ENCODE results near the gene MRPL11. TPM values are rescaled to one million over a fixed set of nuclear protein-coding genes. Genes with fewer than 3 reads are reported as not detected.
A peak's percentile ranks its signal among the peaks of the same experiment; 100 is the strongest.

The MRPL11 gene
- total RNA-seq (2014; rRNA removed; shearing (Covaris generic)) (139 and 234 TPM in 2 replicates), polyA plus RNA-seq (2016; fragmentation: Nextera tagmentation; extraction: Ambion mirVana) (236 and 237 TPM in 2 replicates)
- long read RNA-seq, transcript MRPL11-201 (5 exons, 1,605 nt) = major isoform, 82 of 110 reads
- long read RNA-seq, transcript MRPL11-203 (5 exons, 1,527 nt) = minor isoform, 16 of 110 reads
- long read RNA-seq, partial matches to known transcripts = 1 of 110 reads
- long read RNA-seq, other reads (novel, unspliced or antisense) = 10 of 110 reads

- Mint-ChIP-seq H3K36me3 (ENCODE audit: low read depth) (peaks cover 60% of the 10 kb centered on the region), H3K27ac (peak within 1 kb of the TSS; percentile 100), H3K4me1 (peaks cover 6% of the 10 kb centered on the region; the same call in 2 of the 3 replicates), H3K27me3 (ENCODE audit: insufficient read depth, low read depth, poor library complexity) (peaks cover 11% of the 10 kb centered on the region), H3K9me3 (peaks cover 32% of the 10 kb centered on the region), H3K4me3 (peak within 1 kb of the TSS; percentile 93)
- DNase-seq (ENCODE audit: low spot score) (peak; percentile 98), ATAC-seq (peak; percentile 97)
- peak within 1 kb of the TSS; percentile 76 for H3K27ac ChIP-seq (ENCODE audit: low read depth)
- H3K4me1 ChIP-seq (ENCODE audit: insufficient read depth) = peaks cover 7% of the 10 kb centered on the region; the same call in 1 of the 2 replicates
- peaks cover 2% of the 10 kb centered on the region; the same call in 1 of the 2 replicates for H3F3A ChIP-seq (replicated peaks; ENCODE audit: low read depth)
- H3K4me3 ChIP-seq = peak within 1 kb of the TSS; percentile 73
- H4K20me1 ChIP-seq (replicated peaks; ENCODE audit: insufficient read depth) = no peaks in the 10 kb centered on the region
- peaks cover 16% of the 10 kb centered on the region for H3K79me2 ChIP-seq (replicated peaks; ENCODE audit: insufficient read depth)
- H3K36me3 ChIP-seq (ENCODE audit: insufficient read depth) = peaks cover 11% of the 10 kb centered on the region; the same call in 1 of the 2 replicates
- H2AFZ ChIP-seq = peak within 1 kb of the TSS; percentile 23; the same call in 1 of the 2 replicates
- peak within 1 kb of the TSS; percentile 83 for H3K4me2 ChIP-seq
- H3K9me2 ChIP-seq (ENCODE audit: insufficient read depth) = no peaks in the 10 kb centered on the region
- no peaks in the 10 kb centered on the region for H3K27me3 ChIP-seq (ENCODE audit: insufficient read depth)
- TF ChIP-seq CTCF (conservative IDR thresholded peaks at IDR 0.05; ENCODE audit: low read depth in 2 of 2) (peak; percentile 62 to 89), REST (IDR thresholded peaks at IDR 0.05; ENCODE audit: unreplicated experiment) (no peak), POLR2AphosphoS5 (IDR thresholded peaks at IDR 0.05; ENCODE audit: low read depth) (peak; percentile 64), ETS1 (IDR thresholded peaks at IDR 0.05) (peak; percentile 90), STAT1 (IDR thresholded peaks at IDR 0.05; ENCODE audit: unreplicated experiment) (no peak), ZNF462 (CRISPR knock-in tag; IDR thresholded peaks at IDR 0.05) (no peak), ZNF331 (CRISPR knock-in tag; IDR thresholded peaks at IDR 0.05; ENCODE audit: low read depth) (no peak), EZH2phosphoT487 (IDR thresholded peaks at IDR 0.05; ENCODE audit: unreplicated experiment) (no peak), JUNB (IDR thresholded peaks at IDR 0.05; ENCODE audit: unreplicated experiment) (no peak), EZH2 (IDR thresholded peaks at IDR 0.05; ENCODE audit: low read depth, unreplicated experiment) (no peak), NANOG (IDR thresholded peaks at IDR 0.05; ENCODE audit: borderline replicate concordance) (no peak), ZNF114 (CRISPR knock-in tag; IDR thresholded peaks at IDR 0.05) (no peak)
Observed at GRCh38 chr11:66438504-66439466, at the start of gene MRPL11. TSS of gene MRPL11 (minus strand) at chr11:66438848. CDS start at chr11:66438754, 94 bp downstream.

Measured in GM23338 (cell line).